ENCODE data around the gene GNG13.
A peak's percentile ranks its signal among the peaks of the same experiment; 100 is the strongest.

GNG13 gene

GRCh38 chr16:818592-818991, 18.1 kb upstream of the GNG13 start:
- Histone ChIP-seq H3K27ac (no peak overlapping the region), H3K4me3 (no peak overlapping the region)
- no peak for DNase-seq (ENCODE audit: low spot score)
- TF ChIP-seq CTCF (IDR thresholded peaks at IDR 0.05) = no peak

- no peak for DNase-seq (ENCODE audit: low spot score)
- no peak for TF ChIP-seq CTCF (IDR thresholded peaks at IDR 0.05)
- Histone ChIP-seq H3K27ac (no peak overlapping the region), H3K4me3 (no peak overlapping the region)
Observed at GRCh38 chr16:818132-818531, 17.6 kb upstream of the GNG13 start.

GRCh38 chr16:817001-817906, 16.7 kb upstream of the GNG13 start:
- no peak for TF ChIP-seq CTCF (IDR thresholded peaks at IDR 0.05)
- H3K4me3 ChIP-seq = no peak overlapping the region
- no peak overlapping the region for H3K27ac ChIP-seq
- no peak for DNase-seq (ENCODE audit: low spot score)

- no peak for DNase-seq (ENCODE audit: low spot score)
- no peak overlapping the region for H3K27ac ChIP-seq
- no peak for TF ChIP-seq CTCF (IDR thresholded peaks at IDR 0.05)
- H3K4me3 ChIP-seq = no peak overlapping the region
Observed at GRCh38 chr16:815861-816260, 15.3 kb upstream of the GNG13 start.

GRCh38 chr16:814974-815373, 14.4 kb upstream of the GNG13 start:
- H3K4me3 ChIP-seq = no peak overlapping the region
- DNase-seq (ENCODE audit: low spot score) = no peak
- TF ChIP-seq CTCF (IDR thresholded peaks at IDR 0.05) = no peak

GRCh38 chr16:813916-814412, 13.4 kb upstream of the GNG13 start:
- DNase-seq (ENCODE audit: low spot score) = no peak
- H3K4me3 ChIP-seq = peak overlapping the region; percentile 54

More at GRCh38 chr16:814974-815373, 14.4 kb upstream of the GNG13 start:
- no peak overlapping the region for H3K27ac ChIP-seq

More at GRCh38 chr16:813916-814412, 13.4 kb upstream of the GNG13 start:
- H3K27ac ChIP-seq = no peak overlapping the region
- TF ChIP-seq CTCF (IDR thresholded peaks at IDR 0.05) = no peak

All from coronary artery (tissue), 2 donors.